Measurements from ENCODE around the gene SEZ6.
A peak's percentile ranks its signal among the peaks of the same experiment; 100 is the strongest.

SEZ6 gene

DNA sequence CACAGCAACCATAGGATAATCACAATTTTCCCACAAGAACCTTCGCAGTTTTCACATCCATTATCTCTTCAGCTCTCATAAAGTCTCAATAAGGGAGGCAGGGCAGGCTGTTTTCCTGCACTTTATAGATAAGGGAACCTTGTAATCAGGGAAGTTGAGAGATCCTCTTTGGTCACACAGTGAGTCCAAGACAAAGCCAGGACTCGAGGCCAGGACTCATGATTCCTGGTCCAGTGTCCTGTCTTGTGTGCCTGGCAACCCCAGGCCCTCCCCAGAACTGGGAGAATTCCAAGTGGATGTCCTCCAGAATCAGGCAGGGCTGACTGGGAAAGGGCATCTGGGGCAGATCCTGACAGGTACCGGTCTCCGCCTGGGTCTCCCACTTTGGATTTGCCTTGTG lies 31.4 kb downstream of the SEZ6 start:
- POLR2A ChIA-PET, result no interaction called here
- TF ChIP-seq ZNF132 (tag by site-specific recombination; IDR thresholded peaks at IDR 0.05; ENCODE audit: borderline replicate concordance) (no peak), ZNF792 (tag by site-specific recombination; IDR thresholded peaks at IDR 0.05) (no peak)

GRCh38 chr17:28973425-28973824 lies 32.4 kb downstream of the SEZ6 start:
- ChIA-PET CTCF (interaction anchor here (0.7 to 7.7 kb wide), 9 partner anchors 8 to 247 kb away, joined by 3 to 119 read pairs (median 4); no protein-coding TSS in a partner anchor), POLR2A (interaction anchor here (0.8 kb wide), 1 partner anchor 10 kb away, joined by 3 read pairs; no protein-coding TSS in a partner anchor)
- no peak overlapping the region for H3K4me3 ChIP-seq (ENCODE audit: low read depth, low read length)
- H3K27ac ChIP-seq (ENCODE audit: extremely low read depth, low read depth, low read length), result no peak overlapping the region
- H3K36me3 ChIP-seq (ENCODE audit: control insufficient read depth in 2 of 2, insufficient read depth in 1 of 2, low read length in 2 of 2), result no peaks in the 10 kb centered on the region
- no peaks in the 10 kb centered on the region for H3K9me3 ChIP-seq (ENCODE audit: control insufficient read depth, insufficient read depth, low read depth, low read length)
- TF ChIP-seq ZFP69B (tag by site-specific recombination; IDR thresholded peaks at IDR 0.05) (no peak), PBX3 (CRISPR knock-in tag; IDR thresholded peaks at IDR 0.05) (no peak), GLIS1 (tag by site-specific recombination; IDR thresholded peaks at IDR 0.05) (peak; percentile 47), REPIN1 (tag by site-specific recombination; IDR thresholded peaks at IDR 0.05; ENCODE audit: low read depth) (no peak), ZNF600 (tag by site-specific recombination; IDR thresholded peaks at IDR 0.05) (no peak)
- no peaks in the 10 kb centered on the region for H3K4me1 ChIP-seq (ENCODE audit: control insufficient read depth, insufficient read depth, low read length)

More for the DNA sequence above, 31.4 kb downstream of the SEZ6 start:
- Histone ChIP-seq H3K4me3 (ENCODE audit: low read depth, low read length) (no peak overlapping the region), H3K27ac (ENCODE audit: extremely low read depth, low read depth, low read length) (no peak overlapping the region), H3K36me3 (ENCODE audit: control insufficient read depth in 2 of 2, insufficient read depth in 1 of 2, low read length in 2 of 2) (no peaks in the 10 kb centered on the region), H3K9me3 (ENCODE audit: control insufficient read depth, insufficient read depth, low read depth, low read length) (no peaks in the 10 kb centered on the region), H3K4me1 (ENCODE audit: control insufficient read depth, insufficient read depth, low read length) (no peaks in the 10 kb centered on the region)
- CTCF ChIA-PET, result interaction anchor here (0.9 to 7.7 kb wide), 6 partner anchors 9 to 245 kb away, joined by 3 to 119 read pairs (median 4); no protein-coding TSS in a partner anchor

DNA sequence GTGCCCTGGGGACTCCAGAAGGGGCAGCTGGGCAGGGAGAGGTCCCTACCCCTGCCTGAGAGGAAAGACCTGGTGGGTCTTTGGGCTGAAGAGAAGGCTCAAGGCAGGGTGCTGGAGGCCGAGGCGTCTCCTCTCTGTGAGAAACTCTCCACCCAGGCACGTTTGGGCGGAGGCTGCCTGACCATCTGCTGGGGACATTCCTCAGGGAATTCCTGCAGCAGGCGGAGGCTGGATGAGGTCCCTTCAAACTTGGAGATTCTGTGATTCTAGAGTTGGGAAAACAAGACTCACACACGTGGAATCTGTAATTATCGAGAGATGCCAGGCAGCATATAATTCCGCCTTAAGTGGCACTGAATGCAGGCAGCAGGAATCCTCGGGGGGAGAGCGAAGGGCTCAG lies 33.4 kb downstream of the SEZ6 start:
- no peak for TF ChIP-seq SALL2 (tag by site-specific recombination; IDR thresholded peaks at IDR 0.05; ENCODE audit: borderline replicate concordance)
- TF ChIP-seq KLF1 (tag by site-specific recombination; IDR thresholded peaks at IDR 0.05), result peak; percentile 52; the same call in 1 of the 2 replicates
- TF ChIP-seq ZNF266 (tag by site-specific recombination; IDR thresholded peaks at IDR 0.05; ENCODE audit: low read depth), result no peak
- Histone ChIP-seq H3K4me1 (ENCODE audit: control insufficient read depth, insufficient read depth, low read length) (no peaks in the 10 kb centered on the region), H3K27ac (ENCODE audit: extremely low read depth, low read depth, low read length) (no peak overlapping the region), H3K9me3 (ENCODE audit: control insufficient read depth, insufficient read depth, low read depth, low read length) (no peaks in the 10 kb centered on the region), H3K4me3 (ENCODE audit: low read depth, low read length) (no peak overlapping the region), H3K36me3 (ENCODE audit: control insufficient read depth in 2 of 2, insufficient read depth in 1 of 2, low read length in 2 of 2) (no peaks in the 10 kb centered on the region)
- ChIA-PET CTCF (interaction anchor here (0.7 to 7.7 kb wide), 6 partner anchors 19 to 246 kb away, joined by 3 to 119 read pairs (median 4); partner anchors contain the start of gene TLCD1), POLR2A (no interaction called here)

DNA sequence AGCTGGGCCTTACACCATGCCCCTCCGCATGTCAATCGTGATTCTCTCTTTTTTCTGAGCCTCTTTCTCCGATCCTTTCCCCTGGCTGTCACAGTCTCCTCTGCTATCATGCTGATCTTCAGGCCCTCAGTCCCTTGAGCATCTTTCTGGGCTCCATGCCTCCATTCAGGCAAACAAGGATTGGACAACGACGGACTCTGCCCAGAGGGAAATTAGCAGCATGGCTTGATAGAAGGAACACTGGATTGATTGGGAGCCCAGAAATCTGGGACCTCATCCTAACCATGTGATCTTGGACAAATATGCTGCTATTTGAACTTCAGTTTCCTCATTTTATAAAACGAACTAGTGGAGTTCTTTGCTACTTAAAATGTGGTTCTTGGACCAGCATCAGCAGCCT lies 35.0 kb downstream of the SEZ6 start:
- Histone ChIP-seq H3K4me1 (ENCODE audit: control insufficient read depth, insufficient read depth, low read length) (no peaks in the 10 kb centered on the region), H3K36me3 (ENCODE audit: control insufficient read depth in 2 of 2, insufficient read depth in 1 of 2, low read length in 2 of 2) (no peaks in the 10 kb centered on the region), H3K4me3 (ENCODE audit: low read depth, low read length) (no peak overlapping the region), H3K9me3 (ENCODE audit: control insufficient read depth, insufficient read depth, low read depth, low read length) (no peaks in the 10 kb centered on the region), H3K27ac (ENCODE audit: extremely low read depth, low read depth, low read length) (no peak overlapping the region)
- CTCF ChIA-PET, result interaction anchor here (5.0 to 7.7 kb wide), 2 partner anchors 142 to 147 kb away, joined by 48 to 119 read pairs; no protein-coding TSS in a partner anchor
- POLR2A ChIA-PET, result no interaction called here
- TF ChIP-seq ZNF76 (tag by site-specific recombination; IDR thresholded peaks at IDR 0.05; ENCODE audit: borderline replicate concordance, low read depth), result no peak
- TF ChIP-seq, protein P1, sequence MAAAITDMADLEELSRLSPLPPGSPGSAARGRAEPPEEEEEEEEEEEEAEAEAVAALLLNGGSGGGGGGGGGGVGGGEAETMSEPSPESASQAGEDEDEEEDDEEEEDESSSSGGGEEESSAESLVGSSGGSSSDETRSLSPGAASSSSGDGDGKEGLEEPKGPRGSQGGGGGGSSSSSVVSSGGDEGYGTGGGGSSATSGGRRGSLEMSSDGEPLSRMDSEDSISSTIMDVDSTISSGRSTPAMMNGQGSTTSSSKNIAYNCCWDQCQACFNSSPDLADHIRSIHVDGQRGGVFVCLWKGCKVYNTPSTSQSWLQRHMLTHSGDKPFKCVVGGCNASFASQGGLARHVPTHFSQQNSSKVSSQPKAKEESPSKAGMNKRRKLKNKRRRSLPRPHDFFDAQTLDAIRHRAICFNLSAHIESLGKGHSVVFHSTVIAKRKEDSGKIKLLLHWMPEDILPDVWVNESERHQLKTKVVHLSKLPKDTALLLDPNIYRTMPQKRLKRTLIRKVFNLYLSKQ (tag by site-specific recombination; IDR thresholded peaks at IDR 0.05; ENCODE audit: borderline replicate concordance), result no peak
- TF ChIP-seq ZNF362 (tag by site-specific recombination; IDR thresholded peaks at IDR 0.05), result no peak
- no peak for TF ChIP-seq ZNF791 (tag by site-specific recombination; IDR thresholded peaks at IDR 0.05)
- TF ChIP-seq, protein P2, sequence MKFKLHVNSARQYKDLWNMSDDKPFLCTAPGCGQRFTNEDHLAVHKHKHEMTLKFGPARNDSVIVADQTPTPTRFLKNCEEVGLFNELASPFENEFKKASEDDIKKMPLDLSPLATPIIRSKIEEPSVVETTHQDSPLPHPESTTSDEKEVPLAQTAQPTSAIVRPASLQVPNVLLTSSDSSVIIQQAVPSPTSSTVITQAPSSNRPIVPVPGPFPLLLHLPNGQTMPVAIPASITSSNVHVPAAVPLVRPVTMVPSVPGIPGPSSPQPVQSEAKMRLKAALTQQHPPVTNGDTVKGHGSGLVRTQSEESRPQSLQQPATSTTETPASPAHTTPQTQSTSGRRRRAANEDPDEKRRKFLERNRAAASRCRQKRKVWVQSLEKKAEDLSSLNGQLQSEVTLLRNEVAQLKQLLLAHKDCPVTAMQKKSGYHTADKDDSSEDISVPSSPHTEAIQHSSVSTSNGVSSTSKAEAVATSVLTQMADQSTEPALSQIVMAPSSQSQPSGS (tag by site-specific recombination; IDR thresholded peaks at IDR 0.05; ENCODE audit: low read depth), result no peak
- TF ChIP-seq, protein P3, sequence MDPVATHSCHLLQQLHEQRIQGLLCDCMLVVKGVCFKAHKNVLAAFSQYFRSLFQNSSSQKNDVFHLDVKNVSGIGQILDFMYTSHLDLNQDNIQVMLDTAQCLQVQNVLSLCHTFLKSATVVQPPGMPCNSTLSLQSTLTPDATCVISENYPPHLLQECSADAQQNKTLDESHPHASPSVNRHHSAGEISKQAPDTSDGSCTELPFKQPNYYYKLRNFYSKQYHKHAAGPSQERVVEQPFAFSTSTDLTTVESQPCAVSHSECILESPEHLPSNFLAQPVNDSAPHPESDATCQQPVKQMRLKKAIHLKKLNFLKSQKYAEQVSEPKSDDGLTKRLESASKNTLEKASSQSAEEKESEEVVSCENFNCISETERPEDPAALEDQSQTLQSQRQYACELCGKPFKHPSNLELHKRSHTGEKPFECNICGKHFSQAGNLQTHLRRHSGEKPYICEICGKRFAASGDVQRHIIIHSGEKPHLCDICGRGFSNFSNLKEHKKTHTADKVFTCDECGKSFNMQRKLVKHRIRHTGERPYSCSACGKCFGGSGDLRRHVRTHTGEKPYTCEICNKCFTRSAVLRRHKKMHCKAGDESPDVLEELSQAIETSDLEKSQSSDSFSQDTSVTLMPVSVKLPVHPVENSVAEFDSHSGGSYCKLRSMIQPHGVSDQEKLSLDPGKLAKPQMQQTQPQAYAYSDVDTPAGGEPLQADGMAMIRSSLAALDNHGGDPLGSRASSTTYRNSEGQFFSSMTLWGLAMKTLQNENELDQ (tag by site-specific recombination; IDR thresholded peaks at IDR 0.05; ENCODE audit: low read depth), result no peak
- no peak for TF ChIP-seq KLF16 (tag by site-specific recombination; IDR thresholded peaks at IDR 0.05)
- no peak for TF ChIP-seq MZF1 (tag by site-specific recombination; IDR thresholded peaks at IDR 0.05; ENCODE audit: borderline replicate concordance)
- TF ChIP-seq, protein P4, sequence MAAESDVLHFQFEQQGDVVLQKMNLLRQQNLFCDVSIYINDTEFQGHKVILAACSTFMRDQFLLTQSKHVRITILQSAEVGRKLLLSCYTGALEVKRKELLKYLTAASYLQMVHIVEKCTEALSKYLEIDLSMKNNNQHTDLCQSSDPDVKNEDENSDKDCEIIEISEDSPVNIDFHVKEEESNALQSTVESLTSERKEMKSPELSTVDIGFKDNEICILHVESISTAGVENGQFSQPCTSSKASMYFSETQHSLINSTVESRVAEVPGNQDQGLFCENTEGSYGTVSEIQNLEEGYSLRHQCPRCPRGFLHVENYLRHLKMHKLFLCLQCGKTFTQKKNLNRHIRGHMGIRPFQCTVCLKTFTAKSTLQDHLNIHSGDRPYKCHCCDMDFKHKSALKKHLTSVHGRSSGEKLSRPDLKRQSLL (tag by site-specific recombination; IDR thresholded peaks at IDR 0.05), result no peak
